GM19240 (cell line): ENCODE data around the gene AKAP13.
"Not testable (repeated sequence)": the region's sequence is repeated elsewhere in the genome, so short reads cannot be mapped to it uniquely, and the experiment has no call there.

Source experiments
- DNase-seq: peaks from one replicate; pipeline ENCODE4 v3.0.0; 2011; ENCODE audit warnings: low spot score; ENCODE audit not compliant: insufficient read length

AKAP13 gene

DNA sequence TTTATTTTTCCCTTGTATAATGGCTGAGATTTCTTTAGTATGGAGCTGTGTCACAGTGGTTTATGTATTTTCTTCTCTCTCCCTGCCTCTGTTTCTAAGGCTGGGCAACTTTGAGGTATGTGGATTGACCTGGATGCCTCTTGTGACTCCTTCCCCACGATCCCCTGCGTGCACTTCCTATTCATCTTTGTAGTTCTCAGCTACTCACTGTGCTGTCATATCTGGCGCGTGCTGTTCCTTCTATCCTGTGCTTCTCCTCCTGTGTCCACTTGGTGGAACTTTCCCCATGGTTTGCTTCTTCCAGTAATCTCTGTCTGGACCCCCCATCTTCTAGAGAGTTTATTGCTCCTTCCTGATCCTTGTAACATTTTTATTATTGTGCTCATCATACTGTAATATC is 97.3 kb downstream of the AKAP13 start:
- no peak for DNase-seq

DNA sequence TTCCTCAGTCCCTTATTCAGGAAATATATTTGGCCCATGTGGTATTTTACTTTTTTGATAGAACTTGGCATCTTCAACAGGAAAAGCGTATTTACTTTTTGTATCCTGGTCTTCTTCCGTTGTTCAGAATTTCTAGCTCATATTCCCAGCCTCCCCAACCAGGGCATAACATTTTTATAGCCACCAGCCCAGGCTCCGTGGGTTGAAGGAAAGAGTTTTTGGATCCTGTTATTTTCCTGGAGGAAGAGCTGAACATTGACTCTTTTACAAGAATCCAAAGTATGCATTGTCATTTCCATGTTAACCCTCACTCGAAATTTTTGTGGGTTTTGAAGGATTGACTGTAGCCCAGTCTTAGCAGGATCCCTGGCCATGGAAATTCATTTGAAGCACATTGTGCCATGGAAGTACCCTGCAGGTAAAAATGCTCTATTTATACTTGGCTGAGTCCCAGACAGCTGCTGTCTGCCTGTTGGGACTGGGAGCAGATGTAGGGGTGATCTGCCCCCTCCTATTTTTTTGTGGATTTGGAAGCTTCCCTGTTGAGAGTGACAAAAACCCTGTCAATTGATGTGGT is 98.8 kb downstream of the AKAP13 start:
- no peak for DNase-seq

DNA sequence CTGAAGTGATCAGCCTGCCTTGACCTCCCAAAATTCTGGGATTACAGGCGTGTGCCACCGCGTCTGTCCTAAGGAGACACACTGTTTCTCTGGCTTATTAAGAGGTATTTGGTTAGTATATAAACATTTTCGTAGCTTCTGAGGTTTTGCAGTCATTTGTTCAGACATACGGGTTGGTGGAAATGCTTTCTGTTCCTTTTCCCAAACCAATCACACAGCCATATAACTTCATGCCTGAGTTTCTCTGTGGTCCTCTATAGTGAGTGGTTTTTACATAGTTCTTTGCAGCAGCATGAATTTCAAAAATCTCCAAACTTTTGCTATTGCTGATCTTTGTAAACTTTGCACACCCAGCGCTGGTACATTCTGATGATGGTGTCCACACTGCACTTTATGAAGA is 100.5 kb downstream of the AKAP13 start:
- no peak for DNase-seq

DNA sequence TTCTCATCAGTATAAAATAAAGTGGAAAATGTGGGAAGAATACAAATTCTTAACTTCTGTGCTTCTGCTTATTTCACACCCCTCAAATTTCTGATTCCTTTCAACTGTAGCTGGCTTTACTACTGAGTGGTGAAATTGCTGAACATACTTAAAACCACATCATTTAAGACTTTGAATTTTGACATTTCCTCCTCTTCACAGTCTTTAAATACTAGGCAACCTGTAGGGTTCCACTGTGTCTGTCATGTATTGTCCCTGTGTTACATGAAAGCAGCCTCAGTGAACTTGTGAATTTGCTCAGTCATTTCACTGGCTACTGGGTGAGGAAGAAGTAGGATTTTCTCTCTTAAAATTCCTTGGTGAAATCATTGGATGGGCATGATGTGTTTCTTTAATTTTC is 101.1 kb downstream of the AKAP13 start:
- DNase-seq = not testable (repeated sequence)

DNA sequence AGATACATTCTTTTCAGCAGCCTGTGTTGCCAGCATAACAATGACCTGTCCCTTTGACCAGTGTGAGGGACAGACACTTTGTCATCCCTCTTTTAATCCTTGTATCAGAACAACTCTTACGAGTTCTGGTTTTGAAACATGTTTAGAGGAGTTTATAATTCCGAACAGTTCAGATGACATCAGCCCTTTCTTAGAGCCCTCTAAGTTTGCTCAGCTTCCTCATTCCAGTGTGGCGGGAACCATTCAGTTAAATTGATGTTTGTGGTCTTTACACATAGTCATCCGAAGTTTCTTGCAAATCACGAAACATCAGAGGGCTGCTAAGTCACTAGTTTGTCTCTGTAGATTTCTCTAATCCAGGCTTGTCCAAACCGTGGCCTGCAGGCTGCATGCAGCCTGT is 102.5 kb downstream of the AKAP13 start:
- no peak for DNase-seq

DNA sequence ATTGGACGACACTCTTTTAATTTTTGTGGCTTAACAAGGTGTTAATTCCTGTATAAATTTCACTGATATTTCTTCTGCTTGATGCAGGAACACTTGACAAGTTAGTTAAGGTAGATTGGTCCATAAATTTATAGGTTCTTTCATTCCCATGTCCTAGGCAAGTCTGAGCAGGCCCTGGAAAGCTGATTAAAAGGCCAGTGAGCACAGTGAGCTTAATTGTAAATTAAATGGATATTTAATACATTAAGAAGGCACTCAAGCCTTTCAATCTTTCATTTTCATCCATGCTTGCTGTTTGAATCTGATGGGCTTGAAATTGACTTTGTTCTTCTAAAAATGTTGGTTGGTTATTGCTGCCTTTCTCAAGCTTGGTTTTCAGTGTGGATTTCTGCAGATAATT is 103.6 kb downstream of the AKAP13 start:
- not testable (repeated sequence) for DNase-seq

DNA sequence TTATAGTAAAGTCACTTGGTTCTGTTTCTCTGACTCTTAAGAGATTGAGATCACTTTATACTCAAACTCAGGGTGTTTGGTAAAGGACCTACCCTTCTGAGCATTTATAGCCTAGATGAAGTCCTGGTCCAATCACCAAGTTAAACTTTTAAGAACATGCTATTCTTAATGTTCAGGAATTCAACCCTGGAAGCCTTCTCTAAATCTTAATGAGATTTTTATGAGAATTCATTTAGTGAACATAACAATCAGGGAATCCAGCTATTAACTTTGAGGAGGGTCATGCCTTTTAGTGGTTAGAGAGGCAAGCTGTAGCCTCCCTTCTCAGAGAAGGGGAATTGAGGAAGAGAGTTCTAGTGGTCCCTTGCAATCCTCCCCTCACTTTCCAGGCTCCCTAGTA is 104.5 kb downstream of the AKAP13 start:
- not testable (repeated sequence) for DNase-seq

DNA sequence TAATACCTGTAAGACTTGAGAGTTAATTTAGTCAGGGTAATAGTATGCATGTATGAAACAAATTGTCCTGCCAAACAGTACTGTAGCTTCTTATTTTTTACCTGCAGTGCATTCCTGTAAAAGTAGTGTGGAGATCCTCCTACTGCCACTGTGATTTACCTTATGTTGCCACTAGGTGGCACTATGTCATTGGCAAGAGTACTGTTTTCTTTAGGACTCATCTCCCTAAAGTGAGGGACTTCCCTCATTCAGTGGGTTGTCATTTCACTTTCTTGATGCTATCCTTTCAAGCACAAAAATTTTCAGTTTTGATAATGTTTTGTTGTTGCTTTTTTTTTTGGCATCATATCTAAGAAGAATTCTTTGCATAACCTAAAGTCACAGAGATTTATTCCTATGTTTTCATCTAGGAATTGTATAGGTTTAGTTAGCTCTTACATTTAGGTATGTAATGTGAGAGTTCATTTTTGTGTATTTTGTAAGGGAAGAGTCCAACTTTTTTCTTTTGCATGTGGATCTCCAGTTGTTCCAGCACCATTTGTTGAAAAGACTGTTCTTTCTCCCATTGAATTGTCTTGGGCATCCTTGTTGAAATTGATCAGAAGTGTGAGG is 105.7 kb downstream of the AKAP13 start:
- DNase-seq = peak; percentile 30

DNA sequence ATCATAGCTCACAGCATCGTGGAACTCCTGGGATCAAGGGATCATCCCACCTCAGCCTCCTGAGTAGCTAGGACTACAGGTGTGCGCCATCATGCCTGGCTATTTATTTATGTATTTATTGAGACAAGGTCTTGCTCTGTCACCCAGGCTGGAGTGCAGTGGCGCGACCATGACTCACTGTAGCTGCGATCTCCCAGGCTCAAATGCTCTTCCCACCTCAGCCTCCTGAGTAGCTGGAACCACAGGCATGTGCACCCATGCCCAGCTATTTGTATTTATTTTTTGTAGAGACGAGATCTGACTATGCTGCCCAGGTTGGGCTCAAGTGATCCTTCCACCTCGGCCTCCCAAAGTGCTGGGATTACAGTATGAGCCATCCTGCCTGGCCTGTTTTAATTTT is 107.4 kb downstream of the AKAP13 start:
- not testable (repeated sequence) for DNase-seq

DNA sequence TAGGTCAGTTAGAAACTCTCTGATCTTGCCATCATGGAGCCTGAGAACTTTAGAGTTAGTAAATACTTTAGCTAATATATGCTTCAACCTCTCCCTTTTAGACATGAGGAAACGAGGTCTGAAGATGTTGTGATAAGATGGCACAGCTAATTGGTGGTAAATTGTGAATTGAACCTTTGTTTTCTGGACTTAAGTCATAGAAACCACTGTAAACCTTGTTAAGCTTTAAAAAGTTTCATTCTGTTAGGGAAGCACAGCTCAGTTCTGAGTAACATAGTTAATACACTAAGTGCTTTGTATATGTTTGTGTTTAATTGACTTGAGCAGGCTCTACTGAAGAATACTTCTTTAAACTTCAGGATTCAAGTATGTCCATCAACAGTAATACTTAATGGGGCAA is 108.6 kb downstream of the AKAP13 start:
- DNase-seq = no peak

DNA sequence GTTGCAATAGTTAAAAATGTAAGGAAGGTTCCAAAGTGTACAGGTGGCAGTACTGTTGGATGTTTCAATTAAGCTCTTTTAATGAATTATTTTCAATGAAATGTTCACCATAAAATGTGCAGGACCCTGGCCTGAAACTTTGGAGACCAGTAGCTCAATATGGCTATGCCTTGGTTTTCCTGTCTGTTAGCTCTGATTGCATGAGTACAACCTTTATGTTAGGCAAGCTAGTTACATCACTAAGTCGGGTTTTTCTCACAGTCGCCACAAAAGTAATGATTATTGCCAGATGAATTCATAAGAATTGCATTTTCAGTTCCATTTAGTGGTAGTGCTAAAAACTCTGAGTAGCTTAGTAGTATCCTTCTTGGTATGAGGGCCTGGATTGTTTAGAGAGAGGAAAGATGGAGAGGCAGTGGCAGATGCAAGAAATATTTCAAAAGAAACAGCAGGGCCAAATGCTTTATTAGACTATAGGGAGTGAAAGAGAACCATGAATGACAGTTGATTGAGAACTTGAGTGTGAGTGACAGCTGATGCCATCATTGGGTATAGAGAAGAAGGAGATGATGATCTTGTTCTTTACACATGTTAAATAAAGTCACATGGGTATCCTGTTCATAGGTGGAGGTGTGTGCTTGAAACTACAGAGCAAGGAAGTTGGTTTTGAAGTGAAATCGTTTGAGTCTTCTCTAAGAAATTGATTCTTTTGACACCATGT is 109.5 kb downstream of the AKAP13 start:
- no peak for DNase-seq

DNA sequence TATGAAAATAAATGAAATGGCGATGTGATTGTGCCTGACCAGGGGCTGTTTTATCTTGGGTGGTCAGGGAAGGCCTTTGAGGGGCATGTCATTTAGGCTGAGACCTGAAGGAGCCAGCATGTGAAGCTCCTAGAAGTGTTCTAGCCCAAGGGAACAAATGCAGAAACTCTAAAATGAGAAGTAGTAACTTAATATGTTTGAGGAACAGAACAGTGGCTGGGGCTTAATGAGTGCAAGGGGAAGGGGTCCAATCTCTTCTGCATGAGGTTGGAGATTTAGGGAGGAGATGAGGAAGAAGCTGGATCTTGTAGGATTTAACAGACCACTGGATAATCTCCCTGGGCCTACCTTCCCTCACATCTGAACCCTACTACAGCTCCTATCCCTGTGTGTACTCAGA is 110.5 kb downstream of the AKAP13 start:
- DNase-seq = no peak

DNA sequence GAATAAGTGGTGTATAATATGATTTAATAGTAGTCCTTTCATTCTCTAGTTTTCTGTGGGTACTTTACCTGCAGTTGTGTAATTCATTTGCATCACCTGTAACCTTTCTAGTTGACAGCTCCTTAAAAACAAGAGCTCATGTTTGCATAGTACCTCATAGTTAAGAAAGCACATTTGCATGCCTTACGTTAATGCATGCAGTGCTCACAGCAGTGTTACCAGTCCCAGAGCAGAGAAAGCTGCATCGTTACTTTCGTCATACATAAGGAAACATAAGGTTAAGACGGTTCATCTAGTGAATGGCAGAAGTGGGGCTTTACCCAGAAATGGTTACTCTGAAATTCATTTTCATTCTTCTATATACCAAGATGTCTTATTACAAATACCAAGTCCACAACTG is 111.3 kb downstream of the AKAP13 start:
- DNase-seq = no peak

DNA sequence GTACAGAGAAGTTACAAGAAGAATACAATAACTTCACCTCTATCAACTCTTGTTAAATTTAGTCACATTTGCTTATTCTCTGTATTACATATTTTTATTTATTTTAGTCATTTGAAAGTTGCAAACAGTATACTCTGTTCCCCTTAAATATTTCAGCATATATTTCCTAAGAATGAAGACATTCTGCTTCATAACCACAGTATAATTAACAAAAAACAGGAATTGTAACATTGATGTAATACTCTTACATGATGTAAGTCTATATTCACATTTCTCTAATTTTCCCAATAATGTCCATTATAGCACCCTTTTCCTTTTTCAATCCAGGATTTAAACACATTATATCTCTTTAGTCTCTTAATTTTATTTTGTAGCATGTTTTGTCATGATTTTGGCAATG is 112.0 kb downstream of the AKAP13 start:
- no peak for DNase-seq

DNA sequence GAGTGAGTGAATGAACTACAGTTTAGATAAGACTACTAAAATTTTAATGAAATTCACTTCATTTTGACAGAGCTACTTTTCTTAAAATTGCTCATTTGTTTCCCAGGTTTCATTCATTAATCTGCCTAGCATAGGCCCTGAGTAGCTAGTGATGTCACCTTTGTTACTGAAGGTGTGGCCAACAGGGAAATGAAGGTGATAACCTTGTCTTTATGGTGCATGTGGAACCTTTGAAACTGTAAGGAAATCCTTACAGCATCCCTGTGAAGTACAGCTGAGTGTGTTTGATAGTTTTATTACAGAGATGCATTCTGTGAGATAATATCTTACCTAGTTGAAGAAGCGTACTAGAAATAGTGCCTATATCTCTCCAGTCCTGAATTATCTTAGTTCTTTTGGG is 112.9 kb downstream of the AKAP13 start:
- DNase-seq = no peak

DNA sequence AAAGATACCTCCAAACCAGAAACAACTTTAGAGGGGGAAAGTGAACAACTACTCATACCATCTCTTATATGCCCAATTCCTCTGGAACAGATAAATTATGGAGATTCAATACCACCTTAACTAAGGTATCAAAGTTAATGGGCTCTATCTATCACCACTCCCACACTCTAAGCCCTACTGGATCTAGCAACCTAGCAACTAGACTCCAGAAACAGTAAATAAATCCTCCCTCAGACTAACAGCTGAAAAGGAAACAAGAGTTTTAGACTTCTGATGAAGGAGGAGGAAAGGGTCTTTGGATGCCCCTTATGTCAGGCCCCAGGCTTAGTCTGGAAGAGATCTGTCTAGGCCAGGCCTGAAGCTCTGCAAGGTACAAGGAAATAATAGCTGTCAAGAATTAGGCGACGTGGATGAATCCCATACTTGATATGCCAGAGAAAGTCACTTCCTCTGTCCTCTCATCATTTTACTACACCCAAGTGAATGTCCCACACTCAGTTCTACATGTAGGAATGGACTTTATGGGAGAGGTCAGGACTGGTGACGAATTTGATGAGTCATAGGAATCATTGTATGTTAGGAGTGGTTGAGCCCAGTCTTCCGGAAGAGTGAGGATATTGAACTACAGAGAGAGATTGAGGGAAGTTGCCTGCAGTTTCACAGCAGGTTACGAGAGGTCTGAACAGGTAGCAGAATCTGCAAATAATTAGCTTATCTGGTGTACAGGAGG is 113.8 kb downstream of the AKAP13 start:
- no peak for DNase-seq

DNA sequence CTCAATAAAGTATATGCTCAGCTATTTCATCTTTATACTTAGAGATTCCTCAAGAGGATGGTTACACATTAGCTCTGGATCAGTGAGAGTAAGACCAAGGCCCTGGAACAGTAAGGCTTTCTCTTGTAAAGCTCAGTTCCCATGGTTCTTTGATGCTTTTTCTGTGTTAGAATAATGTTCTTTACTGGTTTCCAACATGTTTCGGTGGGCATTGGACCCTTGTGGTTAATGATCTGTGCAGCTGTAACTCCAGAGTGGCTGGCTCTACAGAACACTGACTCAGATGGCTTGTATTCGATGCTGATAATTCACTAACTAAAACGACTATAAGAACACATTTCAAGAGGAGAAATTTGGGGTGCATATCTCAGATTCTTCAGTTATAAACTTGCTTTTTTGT is 114.7 kb downstream of the AKAP13 start:
- DNase-seq = no peak

DNA sequence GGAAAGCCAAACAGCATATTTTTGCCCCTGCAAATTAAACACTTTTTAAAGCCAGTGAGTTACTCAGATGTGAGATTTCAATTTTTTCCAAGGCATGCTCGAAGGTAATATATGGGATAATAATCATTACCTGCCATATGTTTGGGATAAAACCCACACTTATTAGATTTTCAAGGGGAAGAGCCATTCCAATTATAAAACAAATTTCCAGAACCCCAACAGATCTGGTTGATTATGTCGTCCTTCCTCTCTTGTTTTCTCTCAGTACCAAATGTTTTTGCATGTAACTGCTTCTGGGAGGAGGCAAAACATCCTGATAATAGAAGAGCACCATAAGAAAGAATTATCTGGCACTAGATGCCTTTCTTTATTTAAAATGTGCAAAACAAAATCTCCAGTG is 115.1 kb downstream of the AKAP13 start:
- no peak for DNase-seq

DNA sequence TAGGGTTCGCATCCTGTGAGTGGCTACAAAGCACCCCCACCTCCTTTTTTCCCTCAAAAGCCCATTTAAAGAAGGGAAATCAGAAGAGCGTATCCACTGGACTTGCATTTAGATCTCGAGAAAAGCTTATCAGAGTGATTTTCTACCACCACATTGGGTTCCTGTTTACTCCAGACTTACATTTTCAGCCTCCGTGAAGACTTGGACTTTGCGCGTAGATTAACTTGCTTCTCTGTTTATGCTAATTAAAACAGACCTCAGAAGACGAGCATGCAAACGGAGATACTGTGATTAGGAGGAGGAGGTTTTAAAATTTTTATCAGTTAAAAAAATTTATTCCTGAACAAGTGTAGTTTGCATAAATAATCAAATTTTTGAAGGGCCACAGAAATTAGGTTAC is 115.7 kb downstream of the AKAP13 start:
- DNase-seq = no peak

DNA sequence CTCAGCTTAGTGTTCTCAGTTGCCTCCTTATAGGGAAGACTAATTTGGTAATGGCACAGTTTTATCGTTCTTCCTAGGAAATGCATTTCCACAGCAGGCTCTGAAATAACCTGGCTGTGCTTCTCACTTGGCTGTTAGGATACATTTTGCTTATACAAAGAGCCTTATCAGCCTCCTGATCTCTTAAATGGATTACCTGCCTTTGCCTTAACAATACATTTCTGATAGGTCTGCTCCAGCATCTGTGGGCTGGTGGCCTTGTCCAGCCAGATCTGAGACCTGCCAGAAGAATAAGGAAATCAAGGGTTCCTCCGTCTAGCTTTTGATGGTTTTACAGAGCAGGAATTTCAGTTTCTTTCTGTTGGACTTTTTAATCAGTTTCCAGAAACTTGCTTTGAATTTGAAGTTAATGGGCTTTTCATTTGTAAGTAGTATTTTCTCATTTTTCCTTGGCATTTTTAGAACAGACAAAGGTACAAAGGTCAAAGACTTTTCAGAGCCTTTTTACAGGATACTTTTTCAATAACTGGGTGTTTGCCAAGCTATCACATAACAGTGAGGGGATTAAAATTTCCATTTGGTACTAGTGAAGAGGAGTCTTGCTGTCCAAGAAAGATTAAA is 116.3 kb downstream of the AKAP13 start:
- no peak for DNase-seq

DNA sequence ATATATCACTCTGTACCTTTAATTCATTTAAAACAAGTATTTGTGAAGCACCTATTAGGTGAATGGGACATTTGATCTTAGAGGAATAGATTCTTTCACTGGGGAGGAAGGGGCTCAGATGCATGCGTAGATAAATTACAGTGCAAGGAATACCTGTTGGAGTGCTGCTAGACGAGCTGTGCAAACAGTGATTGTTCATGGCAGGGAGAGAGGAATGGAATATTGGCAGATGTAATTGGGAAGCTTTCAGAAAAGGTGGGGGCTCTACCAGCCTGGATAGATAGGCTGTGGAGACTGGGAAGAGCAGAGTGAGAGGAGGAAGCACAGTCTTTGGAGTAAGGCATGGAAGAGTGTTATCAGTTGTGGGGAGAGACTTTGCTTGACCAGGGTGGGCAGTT is 116.8 kb downstream of the AKAP13 start:
- DNase-seq = no peak

DNA sequence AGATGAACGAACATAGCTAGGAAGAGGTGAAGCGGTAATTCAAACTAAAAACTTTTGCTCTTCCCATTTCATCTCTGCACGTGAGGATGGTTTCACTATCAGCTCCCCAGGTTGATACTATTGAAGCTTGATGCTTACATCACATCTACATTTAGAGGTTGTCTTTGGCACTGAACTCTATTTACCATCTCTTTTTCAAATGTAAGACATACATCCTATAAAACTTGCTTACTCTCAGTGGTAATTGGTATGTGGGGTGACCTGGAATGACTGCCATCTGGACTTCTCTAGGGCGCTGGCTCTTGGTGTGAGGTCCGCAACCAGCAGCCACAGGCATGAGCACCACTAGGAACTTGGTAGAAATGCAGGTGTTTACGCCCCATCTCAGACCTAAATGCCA is 118.1 kb downstream of the AKAP13 start:
- DNase-seq = no peak
